GM03348 (cell line): ENCODE results near the gene RABEP2.
"Not testable (repeated sequence)": the region's sequence is repeated elsewhere in the genome, so short reads cannot be mapped to it uniquely, and the experiment has no call there.

Source experiments
- DNase-seq: peaks from one replicate; pipeline ENCODE4 v3.0.0; 2012; ENCODE audit warnings: low spot score

Gene RABEP2

GRCh38 chr16:28903344-28904042, 21.5 kb downstream of the RABEP2 start:
- DNase-seq = no peak

- no peak for DNase-seq
Observed at GRCh38 chr16:28902909-28903308, 22.1 kb downstream of the RABEP2 start.

- DNase-seq = no peak
Observed at GRCh38 chr16:28901862-28902261, 23.2 kb downstream of the RABEP2 start.

- no peak for DNase-seq
Observed at GRCh38 chr16:28900601-28901000, 24.4 kb downstream of the RABEP2 start.

GRCh38 chr16:28899882-28900590, 25.0 kb downstream of the RABEP2 start:
- no peak for DNase-seq

GRCh38 chr16:28898942-28899341, 26.1 kb downstream of the RABEP2 start:
- no peak for DNase-seq

- DNase-seq = no peak
Observed at GRCh38 chr16:28898266-28898665, 26.8 kb downstream of the RABEP2 start.

GRCh38 chr16:28897826-28898225, 27.2 kb downstream of the RABEP2 start:
- DNase-seq = no peak

GRCh38 chr16:28895609-28896008, 29.4 kb downstream of the RABEP2 start:
- no peak for DNase-seq

- DNase-seq = no peak
Observed at GRCh38 chr16:28893291-28893690, 31.7 kb downstream of the RABEP2 start.

- DNase-seq = no peak
Observed at GRCh38 chr16:28891964-28892890, 32.8 kb downstream of the RABEP2 start.

GRCh38 chr16:28890355-28890754, 34.7 kb downstream of the RABEP2 start:
- DNase-seq = not testable (repeated sequence)

- no peak for DNase-seq
Observed at GRCh38 chr16:28886945-28887344, 38.1 kb downstream of the RABEP2 start.

- DNase-seq = no peak
Observed at GRCh38 chr16:28884045-28884444, 41.0 kb downstream of the RABEP2 start.

- DNase-seq = no peak
Observed at GRCh38 chr16:28883221-28883996, 41.6 kb downstream of the RABEP2 start.

GRCh38 chr16:28882551-28883160, 42.4 kb downstream of the RABEP2 start:
- DNase-seq = no peak

GRCh38 chr16:28881565-28881964, 43.5 kb downstream of the RABEP2 start:
- not testable (repeated sequence) for DNase-seq

- DNase-seq = no peak
Observed at GRCh38 chr16:28880955-28881354, 44.1 kb downstream of the RABEP2 start.

GRCh38 chr16:28880589-28880915, 44.5 kb downstream of the RABEP2 start:
- DNase-seq = no peak

- DNase-seq = peak; percentile 99
Observed at GRCh38 chr16:28879841-28880588, 45.0 kb downstream of the RABEP2 start.
